Muscle of leg (tissue), 11 donors: ENCODE measurements around the gene RCOR1. TPM values are rescaled to one million over a fixed set of nuclear protein-coding genes. Genes with fewer than 3 reads are reported as not detected.

Source experiments
- DNase-seq: peaks from one replicate; pipeline ENCODE4 v3.0.0; 2013
- H3K27ac ChIP-seq: one replicate; pipeline ENCODE4 v1.5.1; 2013; ENCODE audit warnings: mild to moderate bottlenecking, low read length, control low read depth
- H3K27me3 ChIP-seq: one replicate; pipeline ENCODE4 v1.6.1; 2013; ENCODE audit warnings: low read length; ENCODE audit not compliant: control insufficient read depth, insufficient read depth
- H3K36me3 ChIP-seq: one replicate; pipeline ENCODE4 v1.6.1; 2013; ENCODE audit warnings: low read length; ENCODE audit not compliant: control insufficient read depth, insufficient read depth
- H3K4me1 ChIP-seq: one replicate; pipeline ENCODE4 v1.6.1; 2013; ENCODE audit warnings: low read length; ENCODE audit not compliant: control insufficient read depth, insufficient read depth
- H3K4me3 ChIP-seq: one replicate; pipeline ENCODE4 v1.5.1; 2013; ENCODE audit warnings: low read length, control low read depth
- H3K9me3 ChIP-seq: replicated peaks from 2 replicates; pipeline ENCODE4 v1.6.1; 2013; ENCODE audit warnings: low read depth, low read length; ENCODE audit not compliant: control insufficient read depth
- WGBS: methylation state at CpG from one replicate; pipeline ENCODE4 v1.1.5; 2013; ENCODE audit warnings: missing lambda C conversion rate; ENCODE audit not compliant: insufficient coverage; 5-methylcytosine and 5-hydroxymethylcytosine counted together
- polyA plus RNA-seq, 8 donors: library from polyadenylated mRNA; unstranded; fragments of 120-200 nt; gene quantifications; one replicate each; pipeline versions ENCODE4 v1.2.1 to v1.2.3, GENCODE V29; 2013; ENCODE audit warnings: inconsistent platforms in 1 of 8, low replicate concordance in 1 of 8; ENCODE audit not compliant: insufficient read length in 8 of 8, insufficient read depth in 1 of 8
- total RNA-seq: library from RNA; stranded (reverse); fragments of 120-200 nt; gene quantifications from one replicate; pipeline ENCODE4 v1.2.4, GENCODE V29; 2013

Gene RCOR1
- total and polyA plus RNA-seq, 9 donors: 16.2 to 38.7 (median 29.4) TPM

DNA sequence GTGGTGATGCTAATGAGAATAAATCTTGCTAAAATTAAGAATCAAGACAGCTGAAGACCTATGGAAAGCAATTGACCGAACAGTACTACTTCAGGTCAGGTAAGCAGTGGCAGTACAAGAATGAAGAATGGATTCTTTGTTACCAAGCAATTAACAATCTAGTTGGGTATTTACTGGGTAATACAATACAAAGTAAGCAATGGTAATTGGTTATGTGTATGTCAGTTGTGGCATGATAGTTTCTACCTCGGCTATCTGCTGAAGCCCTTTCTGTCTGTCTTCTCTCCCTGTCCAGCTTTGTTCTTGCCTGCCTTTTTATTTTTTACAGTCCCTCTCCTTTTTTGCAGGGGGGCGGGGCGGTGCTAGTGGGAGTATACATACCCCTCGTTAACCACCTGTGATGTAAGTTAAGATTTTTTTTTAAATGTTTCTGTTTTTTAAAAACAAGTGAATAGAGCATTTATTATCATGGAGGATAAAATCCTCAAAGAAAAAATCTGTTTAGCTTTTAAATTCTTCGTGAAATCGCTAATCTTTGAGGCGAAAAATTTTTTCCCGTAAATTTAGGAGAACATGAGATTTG lies 75.9 kb downstream of the RCOR1 start:
- no peak overlapping the region for H3K4me3 ChIP-seq
- no peak for DNase-seq
- H3K36me3 ChIP-seq: no peaks in the 10 kb centered on the region
- no peak overlapping the region for H3K27ac ChIP-seq
- no peaks in the 10 kb centered on the region for H3K4me1 ChIP-seq
- WGBS: 87% methylated on average over 3 of the region's 9 CpGs
- no peaks in the 10 kb centered on the region for H3K9me3 ChIP-seq
- H3K27me3 ChIP-seq: no peaks in the 10 kb centered on the region

- no peak for DNase-seq
- H3K4me3 ChIP-seq: no peak overlapping the region
- no peaks in the 10 kb centered on the region for H3K9me3 ChIP-seq
- 100% methylated on average over 1 of the region's 3 CpGs for WGBS
- no peaks in the 10 kb centered on the region for H3K4me1 ChIP-seq
- H3K27ac ChIP-seq: no peak overlapping the region
- no peaks in the 10 kb centered on the region for H3K27me3 ChIP-seq
- H3K36me3 ChIP-seq: no peaks in the 10 kb centered on the region
These were observed 79.0 kb downstream of the RCOR1 start for GRCh38 chr14:102671410-102671809.

- H3K4me3 ChIP-seq: no peak overlapping the region
- H3K27ac ChIP-seq: no peak overlapping the region
- no peaks in the 10 kb centered on the region for H3K9me3 ChIP-seq
- WGBS: no CpG with 5 or more reads among the region's 5 CpGs
- H3K36me3 ChIP-seq: no peaks in the 10 kb centered on the region
- no peaks in the 10 kb centered on the region for H3K27me3 ChIP-seq
- no peak for DNase-seq
- H3K4me1 ChIP-seq: no peaks in the 10 kb centered on the region
These were observed 80.0 kb downstream of the RCOR1 start for GRCh38 chr14:102672410-102672960.

DNA sequence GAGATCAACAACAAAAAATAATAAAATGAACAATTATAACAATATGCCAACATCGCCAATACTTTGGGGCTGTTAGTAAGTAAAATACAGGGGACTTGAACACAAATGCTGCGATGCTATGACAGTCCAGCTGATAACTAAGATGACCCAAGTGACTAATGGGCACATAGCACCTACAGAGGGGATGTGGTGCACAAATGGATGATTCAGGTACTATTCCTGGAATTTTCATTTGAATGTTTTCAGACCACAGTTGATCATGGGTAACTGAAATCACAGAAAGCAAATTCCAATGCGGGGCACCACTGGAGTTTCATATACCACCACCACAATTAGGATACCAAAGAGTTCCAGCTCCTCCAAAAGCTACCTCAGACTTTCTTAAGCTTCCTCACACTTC lies 82.9 kb downstream of the RCOR1 start:
- Histone ChIP-seq H3K27me3 (no peaks in the 10 kb centered on the region), H3K27ac (no peak overlapping the region), H3K36me3 (no peaks in the 10 kb centered on the region), H3K4me1 (no peaks in the 10 kb centered on the region), H3K9me3 (no peaks in the 10 kb centered on the region), H3K4me3 (no peak overlapping the region)
- WGBS: 93% methylated on average over 3 of the region's 3 CpGs
- no peak for DNase-seq

GRCh38 chr14:102678394-102678793 lies 85.9 kb downstream of the RCOR1 start:
- WGBS: 90% methylated on average over 2 of the region's 2 CpGs
- Histone ChIP-seq H3K27me3 (no peaks in the 10 kb centered on the region), H3K9me3 (no peaks in the 10 kb centered on the region), H3K4me1 (no peaks in the 10 kb centered on the region), H3K27ac (no peak overlapping the region), H3K4me3 (no peak overlapping the region), H3K36me3 (peaks cover 7% of the 10 kb centered on the region)
- DNase-seq: no peak

GRCh38 chr14:102683399-102684297 lies 91.2 kb downstream of the RCOR1 start:
- no peak for DNase-seq
- Histone ChIP-seq H3K27ac (no peak overlapping the region), H3K36me3 (peaks cover 12% of the 10 kb centered on the region), H3K27me3 (no peaks in the 10 kb centered on the region), H3K4me1 (no peaks in the 10 kb centered on the region), H3K9me3 (no peaks in the 10 kb centered on the region), H3K4me3 (no peak overlapping the region)
- WGBS: 62% methylated on average over 43 of the region's 45 CpGs

- Histone ChIP-seq H3K27ac (no peak overlapping the region), H3K27me3 (no peaks in the 10 kb centered on the region), H3K36me3 (peaks cover 12% of the 10 kb centered on the region), H3K9me3 (no peaks in the 10 kb centered on the region), H3K4me3 (no peak overlapping the region), H3K4me1 (no peaks in the 10 kb centered on the region)
- DNase-seq: no peak
- WGBS: 80% methylated on average over 2 of the region's 6 CpGs
These were observed 91.8 kb downstream of the RCOR1 start for GRCh38 chr14:102684298-102684663.

DNA sequence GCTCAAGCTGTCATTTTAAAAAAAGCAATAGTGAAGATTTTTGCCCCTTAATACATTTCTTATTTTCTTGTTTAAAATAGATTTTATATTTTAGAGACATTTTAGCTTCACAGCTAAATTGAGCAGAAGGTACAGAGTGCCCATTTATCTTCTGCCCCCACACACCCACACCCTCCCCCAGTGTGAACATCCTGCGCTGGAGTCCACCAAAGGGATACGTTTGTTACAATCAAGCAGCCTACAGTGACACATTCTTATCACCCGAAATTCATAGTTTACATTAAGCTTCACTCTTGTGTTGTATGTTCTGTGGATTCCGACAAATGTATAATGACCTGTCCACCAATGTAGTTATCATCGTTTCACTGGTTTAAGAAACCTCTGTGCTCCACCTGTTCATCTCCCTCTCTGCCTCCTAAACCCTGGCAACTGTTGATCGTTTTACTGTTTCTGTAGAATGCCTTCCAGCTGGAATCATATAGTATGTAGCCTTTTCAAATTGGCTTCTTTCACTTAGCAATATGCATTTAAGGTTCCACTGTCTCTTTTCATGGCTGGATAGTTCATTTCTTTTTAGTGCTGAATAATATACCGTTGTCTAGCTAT lies 93.8 kb downstream of the RCOR1 start:
- DNase-seq: no peak
- Histone ChIP-seq H3K36me3 (peaks cover 12% of the 10 kb centered on the region), H3K4me3 (no peak overlapping the region), H3K27me3 (no peaks in the 10 kb centered on the region), H3K27ac (no peak overlapping the region), H3K9me3 (no peaks in the 10 kb centered on the region), H3K4me1 (no peaks in the 10 kb centered on the region)
- 60% methylated on average over 1 of the region's 7 CpGs for WGBS

DNA sequence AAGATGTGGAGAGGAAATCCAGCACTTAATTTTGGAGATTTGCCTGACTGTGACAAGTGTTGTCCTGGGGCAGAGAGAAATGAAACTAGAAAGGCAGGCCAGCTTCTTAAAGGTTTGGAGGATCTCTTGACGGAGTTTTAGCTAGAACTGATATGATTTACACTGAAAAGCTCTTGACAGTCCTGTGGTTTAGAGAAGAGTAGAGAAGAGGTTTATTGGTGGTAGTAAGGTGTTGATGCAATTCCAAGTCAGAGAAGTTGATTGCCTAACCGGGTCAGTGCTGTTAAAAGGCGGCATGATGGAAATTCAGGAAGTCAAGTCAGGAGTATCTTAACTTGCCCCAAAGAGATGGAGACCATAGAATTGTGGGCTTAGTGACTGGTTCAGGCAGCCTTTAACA lies 95.8 kb downstream of the RCOR1 start:
- no peak overlapping the region for H3K4me3 ChIP-seq
- DNase-seq: no peak
- no peaks in the 10 kb centered on the region for H3K4me1 ChIP-seq
- no peaks in the 10 kb centered on the region for H3K9me3 ChIP-seq
- no peaks in the 10 kb centered on the region for H3K27me3 ChIP-seq
- peaks cover 6% of the 10 kb centered on the region for H3K36me3 ChIP-seq
- WGBS: 82% methylated on average over 3 of the region's 3 CpGs
- H3K27ac ChIP-seq: no peak overlapping the region
